ENCODE measurements around the gene SLC16A7.

Gene SLC16A7

GRCh38 chr12:59624732-59625460 lies 29.1 kb downstream of the SLC16A7 start:
- DNase-seq = no peak

GRCh38 chr12:59626382-59626781 lies 30.6 kb downstream of the SLC16A7 start:
- no peak for DNase-seq

- DNase-seq = no peak
Observed at GRCh38 chr12:59627582-59627981, 31.8 kb downstream of the SLC16A7 start.

GRCh38 chr12:59629890-59630289 lies 34.1 kb downstream of the SLC16A7 start:
- no peak for DNase-seq

- DNase-seq = no peak
Observed at GRCh38 chr12:59632408-59632807, 36.6 kb downstream of the SLC16A7 start.

- DNase-seq = no peak
Observed at GRCh38 chr12:59634254-59634653, 38.4 kb downstream of the SLC16A7 start.

- no peak for DNase-seq
Observed at GRCh38 chr12:59636945-59637691, 41.3 kb downstream of the SLC16A7 start.

- no peak for DNase-seq
Observed at GRCh38 chr12:59637692-59638070, 41.9 kb downstream of the SLC16A7 start.

GRCh38 chr12:59643550-59643949 lies 47.7 kb downstream of the SLC16A7 start:
- DNase-seq = no peak

GRCh38 chr12:59645242-59645641 lies 49.4 kb downstream of the SLC16A7 start:
- no peak for DNase-seq

- DNase-seq = no peak
Observed at GRCh38 chr12:59646636-59647035, 50.8 kb downstream of the SLC16A7 start.

GRCh38 chr12:59649203-59649602 lies 53.4 kb downstream of the SLC16A7 start:
- DNase-seq = no peak

- no peak for DNase-seq
Observed at GRCh38 chr12:59650588-59651228, 54.9 kb downstream of the SLC16A7 start.

- DNase-seq = no peak
Observed at GRCh38 chr12:59651229-59651920, 55.5 kb downstream of the SLC16A7 start.

GRCh38 chr12:59652130-59652529 lies 56.3 kb downstream of the SLC16A7 start:
- DNase-seq = no peak

- no peak for DNase-seq
Observed at GRCh38 chr12:59654061-59654460, 58.2 kb downstream of the SLC16A7 start.

GRCh38 chr12:59657266-59657665 lies 61.4 kb downstream of the SLC16A7 start:
- no peak for DNase-seq

GRCh38 chr12:59657711-59658110 lies 61.9 kb downstream of the SLC16A7 start:
- no peak for DNase-seq

- no peak for DNase-seq
Observed at GRCh38 chr12:59660148-59660547, 64.3 kb downstream of the SLC16A7 start.

GRCh38 chr12:59660921-59661597 lies 65.2 kb downstream of the SLC16A7 start:
- DNase-seq = no peak

GRCh38 chr12:59664495-59664894 lies 68.7 kb downstream of the SLC16A7 start:
- DNase-seq = no peak

- no peak for DNase-seq
Observed at GRCh38 chr12:59665701-59666100, 69.9 kb downstream of the SLC16A7 start.

- no peak for DNase-seq
Observed at GRCh38 chr12:59668674-59669073, 72.8 kb downstream of the SLC16A7 start.
